ENCODE measurements around the gene PSEN2. TPM values are rescaled to one million over a fixed set of nuclear protein-coding genes. Genes with fewer than 3 reads are reported as not detected.

Gene PSEN2
- total RNA-seq, 1 experiment from 2014 or later: 24.2 TPM

DNA sequence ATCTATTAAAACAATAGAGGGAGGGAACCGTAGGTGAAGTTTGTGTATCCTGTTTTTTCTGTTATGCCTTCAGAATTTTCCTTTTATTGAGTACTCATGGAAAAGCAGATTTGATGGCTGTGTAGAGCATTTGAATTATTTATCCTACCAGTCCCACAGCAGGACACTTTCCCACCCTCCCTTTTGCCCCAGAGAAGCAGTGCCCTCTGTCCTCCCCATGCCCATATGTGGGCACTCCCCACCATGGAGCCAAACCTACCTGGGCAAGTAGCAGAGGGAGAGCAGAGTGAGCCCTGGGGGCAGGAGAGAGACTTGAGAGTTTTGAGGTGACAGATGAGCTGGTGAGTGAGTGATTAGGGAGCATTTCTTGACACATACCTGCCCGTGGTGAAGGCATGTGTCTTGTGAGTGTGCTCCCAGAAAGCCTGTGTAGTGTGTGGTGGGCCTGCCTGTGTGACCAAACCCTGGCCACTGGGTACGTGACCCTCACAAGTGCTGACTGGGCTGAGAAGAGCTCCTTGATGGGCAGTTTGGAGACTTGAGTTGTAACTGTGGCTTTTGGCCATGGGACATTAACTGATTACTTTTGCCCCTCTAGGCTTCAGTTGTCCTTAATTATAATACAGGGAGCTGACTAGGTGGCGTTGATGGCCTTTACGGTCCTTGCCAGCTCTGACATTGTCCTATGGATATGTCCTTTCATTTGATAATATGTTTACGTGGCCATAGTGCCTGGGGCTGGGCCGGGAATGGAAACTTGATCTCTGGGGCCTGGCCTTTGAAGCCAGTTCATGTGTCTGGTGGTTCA lies 3.6 kb downstream of the PSEN2 start:
- Mint-ChIP-seq H3K36me3 (ENCODE audit: insufficient read depth, unreplicated experiment) (peaks cover 18% of the 10 kb centered on the region), H3K27ac (ENCODE audit: unreplicated experiment) (no peak overlapping the region), H3K27me3 (ENCODE audit: unreplicated experiment) (no peaks in the 10 kb centered on the region), H3K4me3 (ENCODE audit: low read depth, unreplicated experiment) (no peak overlapping the region), H3K4me1 (ENCODE audit: low read depth, unreplicated experiment) (peaks cover 23% of the 10 kb centered on the region), H3K9me3 (ENCODE audit: low read depth, unreplicated experiment) (no peaks in the 10 kb centered on the region)
- intact Hi-C loops (cut with micrococcal nuclease; ENCODE audit: unreplicated experiment): no loop called here
- no peak for DNase-seq
- CTCF ChIA-PET: no interaction called here
- TF ChIP-seq, protein P1, sequence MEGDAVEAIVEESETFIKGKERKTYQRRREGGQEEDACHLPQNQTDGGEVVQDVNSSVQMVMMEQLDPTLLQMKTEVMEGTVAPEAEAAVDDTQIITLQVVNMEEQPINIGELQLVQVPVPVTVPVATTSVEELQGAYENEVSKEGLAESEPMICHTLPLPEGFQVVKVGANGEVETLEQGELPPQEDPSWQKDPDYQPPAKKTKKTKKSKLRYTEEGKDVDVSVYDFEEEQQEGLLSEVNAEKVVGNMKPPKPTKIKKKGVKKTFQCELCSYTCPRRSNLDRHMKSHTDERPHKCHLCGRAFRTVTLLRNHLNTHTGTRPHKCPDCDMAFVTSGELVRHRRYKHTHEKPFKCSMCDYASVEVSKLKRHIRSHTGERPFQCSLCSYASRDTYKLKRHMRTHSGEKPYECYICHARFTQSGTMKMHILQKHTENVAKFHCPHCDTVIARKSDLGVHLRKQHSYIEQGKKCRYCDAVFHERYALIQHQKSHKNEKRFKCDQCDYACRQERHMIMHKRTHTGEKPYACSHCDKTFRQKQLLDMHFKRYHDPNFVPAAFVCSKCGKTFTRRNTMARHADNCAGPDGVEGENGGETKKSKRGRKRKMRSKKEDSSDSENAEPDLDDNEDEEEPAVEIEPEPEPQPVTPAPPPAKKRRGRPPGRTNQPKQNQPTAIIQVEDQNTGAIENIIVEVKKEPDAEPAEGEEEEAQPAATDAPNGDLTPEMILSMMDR (IDR thresholded peaks at IDR 0.05; ENCODE audit: unreplicated experiment): no peak
- no TSS peak for BruUV-seq (replicated peaks)

DNA sequence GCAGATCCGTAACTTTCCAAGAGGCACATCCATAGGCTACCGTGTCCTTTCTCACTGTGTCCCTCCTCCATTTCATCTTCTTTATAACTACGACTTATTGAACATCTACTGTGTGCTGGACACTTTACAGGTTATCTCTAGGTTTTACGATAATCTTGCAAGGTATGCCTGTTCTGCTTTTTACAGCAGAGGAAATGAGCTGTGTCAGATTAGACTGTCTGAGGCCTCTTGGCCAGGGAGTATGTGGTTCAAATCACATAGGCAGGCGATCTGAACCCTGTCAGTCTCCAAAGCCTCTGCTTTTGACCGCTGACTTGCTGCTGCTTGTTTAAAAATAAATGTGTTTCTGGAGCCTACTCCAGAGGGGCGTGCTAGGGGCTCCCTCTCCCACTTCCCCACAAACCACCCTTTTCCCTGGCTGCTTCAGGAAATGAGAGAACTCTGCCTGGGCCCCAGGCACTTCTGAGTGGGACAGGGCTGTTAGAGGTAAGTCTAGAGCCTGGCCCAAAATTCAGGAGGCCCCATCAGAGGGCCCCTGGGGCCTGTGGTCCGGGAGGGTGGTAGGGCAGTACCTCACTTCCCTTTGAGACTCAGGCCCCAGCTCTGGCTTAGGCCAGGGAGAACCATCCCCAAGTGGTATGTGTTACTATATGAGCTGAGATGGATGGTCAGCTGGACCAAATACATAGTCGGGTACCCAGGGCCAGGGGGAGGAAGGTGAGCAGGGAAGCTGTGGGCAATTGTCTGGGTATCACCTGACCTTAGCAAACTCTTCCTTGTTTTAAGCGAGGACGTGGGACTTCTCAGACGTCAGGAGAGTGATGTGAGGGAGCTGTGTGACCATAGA lies 4.4 kb downstream of the PSEN2 start:
- BruUV-seq (replicated peaks): no TSS peak
- Mint-ChIP-seq H3K4me3 (ENCODE audit: low read depth, unreplicated experiment) (no peak overlapping the region), H3K9me3 (ENCODE audit: low read depth, unreplicated experiment) (no peaks in the 10 kb centered on the region), H3K27me3 (ENCODE audit: unreplicated experiment) (no peaks in the 10 kb centered on the region), H3K36me3 (ENCODE audit: insufficient read depth, unreplicated experiment) (peaks cover 21% of the 10 kb centered on the region), H3K27ac (ENCODE audit: unreplicated experiment) (no peak overlapping the region), H3K4me1 (ENCODE audit: low read depth, unreplicated experiment) (peaks cover 19% of the 10 kb centered on the region)
- TF ChIP-seq, protein P1 (IDR thresholded peaks at IDR 0.05; ENCODE audit: unreplicated experiment): no peak
- intact Hi-C loops (cut with micrococcal nuclease; ENCODE audit: unreplicated experiment): no loop called here
- no peak for DNase-seq
- CTCF ChIA-PET: no interaction called here

DNA sequence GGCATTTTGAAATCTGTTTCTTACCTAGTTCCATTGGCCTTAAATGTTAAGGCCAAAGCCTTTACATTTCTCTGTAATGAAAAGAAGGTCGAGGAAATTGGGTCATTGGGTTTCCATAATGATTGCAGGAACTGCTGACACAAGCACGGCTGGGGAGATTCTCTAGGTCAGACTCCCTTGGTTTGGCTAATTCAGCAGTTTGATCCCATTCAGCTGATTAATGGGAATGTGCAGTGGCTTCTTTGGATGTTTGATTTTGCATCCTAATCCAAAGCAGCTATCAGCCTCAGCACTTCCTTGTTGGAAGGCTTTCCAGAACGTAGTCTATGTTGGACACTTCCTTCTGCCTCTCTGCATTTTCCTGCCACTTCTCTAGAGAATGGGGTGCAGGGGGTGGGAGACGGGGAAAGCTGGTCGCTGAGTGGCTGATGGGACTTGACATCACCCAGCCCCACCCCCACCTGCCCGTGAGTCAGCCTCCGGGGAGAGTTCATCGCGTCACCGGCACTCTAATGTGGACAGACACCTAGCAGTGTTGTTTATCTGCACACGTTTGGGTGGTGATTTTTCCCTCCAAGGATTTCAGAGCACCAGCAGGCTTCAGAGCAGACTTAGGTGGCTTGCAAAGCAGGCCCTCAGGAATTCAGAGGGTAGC lies 5.4 kb downstream of the PSEN2 start:
- Mint-ChIP-seq H3K4me3 (ENCODE audit: low read depth, unreplicated experiment) (no peak overlapping the region), H3K27ac (ENCODE audit: unreplicated experiment) (no peak overlapping the region), H3K4me1 (ENCODE audit: low read depth, unreplicated experiment) (peaks cover 13% of the 10 kb centered on the region), H3K27me3 (ENCODE audit: unreplicated experiment) (no peaks in the 10 kb centered on the region), H3K36me3 (ENCODE audit: insufficient read depth, unreplicated experiment) (peaks cover 12% of the 10 kb centered on the region), H3K9me3 (ENCODE audit: low read depth, unreplicated experiment) (no peaks in the 10 kb centered on the region)
- intact Hi-C loops (cut with micrococcal nuclease; ENCODE audit: unreplicated experiment): no loop called here
- TF ChIP-seq, protein P1 (IDR thresholded peaks at IDR 0.05; ENCODE audit: unreplicated experiment): no peak
- CTCF ChIA-PET: interaction anchor here (0.6 to 1.0 kb wide), 3 partner anchors 8 to 71 kb away, joined by 3 to 4 read pairs (median 3); no protein-coding TSS in a partner anchor
- peak; percentile 88 for DNase-seq
- no TSS peak for BruUV-seq (replicated peaks)

- H3K4me1 Mint-ChIP-seq (ENCODE audit: low read depth, unreplicated experiment): peaks cover 8% of the 10 kb centered on the region
- peaks cover 13% of the 10 kb centered on the region for H3K36me3 Mint-ChIP-seq (ENCODE audit: insufficient read depth, unreplicated experiment)
- CTCF ChIA-PET: no interaction called here
- no peak for DNase-seq
- TF ChIP-seq, protein P1 (IDR thresholded peaks at IDR 0.05; ENCODE audit: unreplicated experiment): no peak
- no TSS peak for BruUV-seq (replicated peaks)
- H3K9me3 Mint-ChIP-seq (ENCODE audit: low read depth, unreplicated experiment): no peaks in the 10 kb centered on the region
- intact Hi-C loops (cut with micrococcal nuclease; ENCODE audit: unreplicated experiment): no loop called here
- no peaks in the 10 kb centered on the region for H3K27me3 Mint-ChIP-seq (ENCODE audit: unreplicated experiment)
- no peak overlapping the region for H3K27ac Mint-ChIP-seq (ENCODE audit: unreplicated experiment)
- no peak overlapping the region for H3K4me3 Mint-ChIP-seq (ENCODE audit: low read depth, unreplicated experiment)
Measured at GRCh38 chr1:226877669-226878068, 7.3 kb downstream of the PSEN2 start.

Measured in Calu3 (cell line).